Glutamatergic neuron (in vitro differentiated cells): ENCODE data around the gene PCDHGA1. TPM values are rescaled to one million over a fixed set of nuclear protein-coding genes. Genes with fewer than 3 reads are reported as not detected.

ENCODE experiments used
- DNase-seq: peaks from one replicate; pipeline ENCODE4 v3.0.0; 2022
- H3K27ac Mint-ChIP-seq: one replicate; pipeline ENCODE4 v1.8.0; 2020; ENCODE audit warnings: mild to moderate bottlenecking, mixed read lengths, inconsistent platforms; ENCODE audit not compliant: unreplicated experiment
- H3K27me3 Mint-ChIP-seq: one replicate; pipeline ENCODE4 v1.8.0; 2020; ENCODE audit warnings: mild to moderate bottlenecking, moderate library complexity, mixed read lengths, inconsistent platforms; ENCODE audit not compliant: unreplicated experiment
- H3K36me3 Mint-ChIP-seq: one replicate; pipeline ENCODE4 v1.8.0; 2020; ENCODE audit warnings: mild to moderate bottlenecking, mixed read lengths, inconsistent platforms; ENCODE audit not compliant: unreplicated experiment
- H3K4me1 Mint-ChIP-seq: one replicate; pipeline ENCODE4 v1.8.0; 2020; ENCODE audit warnings: mild to moderate bottlenecking, low read depth, mixed read lengths, inconsistent platforms; ENCODE audit not compliant: unreplicated experiment
- H3K4me3 Mint-ChIP-seq: one replicate; pipeline ENCODE4 v1.8.0; 2020; ENCODE audit warnings: mild to moderate bottlenecking, mixed read lengths, inconsistent platforms; ENCODE audit not compliant: unreplicated experiment
- H3K9me3 Mint-ChIP-seq: one replicate; pipeline ENCODE4 v1.8.0; 2020; ENCODE audit warnings: mild to moderate bottlenecking, moderate library complexity, mixed read lengths, inconsistent platforms; ENCODE audit not compliant: unreplicated experiment
- CTCF ChIP-seq: fragments of 200-600 bp; sonication (generic); IDR thresholded peaks from one replicate; pipeline ENCODE4 v1.5.0; 2021; ENCODE audit not compliant: partially characterized antibody, unreplicated experiment
- total RNA-seq: library from RNA; stranded (reverse); fragmentation: NEBNext Ultra II Directional; extraction: Animal tissue kit (Norgen Biotek cat#: 25700); gene quantifications from one replicate; pipeline ENCODE4 v1.2.1, GENCODE V29; 2021; ENCODE audit not compliant: unreplicated experiment

PCDHGA1 gene
- total RNA-seq, 1 donor from 2014 or later: 4.6 TPM

GRCh38 chr5:141511771-141512325 is 181.5 kb downstream of the PCDHGA1 start:
- Mint-ChIP-seq H3K36me3 (peaks cover 6% of the 10 kb centered on the region), H3K4me1 (peaks cover 59% of the 10 kb centered on the region), H3K27ac (no peak overlapping the region), H3K4me3 (no peak overlapping the region), H3K27me3 (peaks cover 20% of the 10 kb centered on the region), H3K9me3 (peaks cover 34% of the 10 kb centered on the region)
- no peak for DNase-seq
- no peak for TF ChIP-seq CTCF

GRCh38 chr5:141512390-141512910 is 182.1 kb downstream of the PCDHGA1 start:
- peak; percentile 97 for TF ChIP-seq CTCF
- peak; percentile 91 for DNase-seq
- H3K27me3 Mint-ChIP-seq: peaks cover 20% of the 10 kb centered on the region
- peaks cover 58% of the 10 kb centered on the region for H3K4me1 Mint-ChIP-seq
- peaks cover 31% of the 10 kb centered on the region for H3K9me3 Mint-ChIP-seq
- H3K36me3 Mint-ChIP-seq: peaks cover 9% of the 10 kb centered on the region
- peak overlapping the region; percentile 88 for H3K4me3 Mint-ChIP-seq
- H3K27ac Mint-ChIP-seq: peak overlapping the region; percentile 97

GRCh38 chr5:141512911-141513626 is 182.8 kb downstream of the PCDHGA1 start:
- Mint-ChIP-seq H3K4me3 (peak overlapping the region; percentile 88), H3K36me3 (peaks cover 9% of the 10 kb centered on the region), H3K27ac (peak overlapping the region; percentile 97), H3K4me1 (peaks cover 58% of the 10 kb centered on the region), H3K27me3 (peaks cover 23% of the 10 kb centered on the region), H3K9me3 (peaks cover 36% of the 10 kb centered on the region)
- peak; percentile 75 for DNase-seq
- TF ChIP-seq CTCF: no peak

GRCh38 chr5:141513627-141514329 is 183.5 kb downstream of the PCDHGA1 start:
- H3K27ac Mint-ChIP-seq: peak overlapping the region; percentile 97
- TF ChIP-seq CTCF: no peak
- peaks cover 9% of the 10 kb centered on the region for H3K36me3 Mint-ChIP-seq
- H3K9me3 Mint-ChIP-seq: peaks cover 37% of the 10 kb centered on the region
- H3K27me3 Mint-ChIP-seq: peaks cover 23% of the 10 kb centered on the region
- peak; percentile 80 for DNase-seq
- H3K4me3 Mint-ChIP-seq: peak overlapping the region; percentile 88
- H3K4me1 Mint-ChIP-seq: peaks cover 57% of the 10 kb centered on the region
